Lower lobe of right lung (tissue), 2 donors: ENCODE measurements around the gene AGMO. TPM values are rescaled to one million over a fixed set of nuclear protein-coding genes. Genes with fewer than 3 reads are reported as not detected.

Source experiments
- ATAC-seq, 2 donors: fragments of 200-7000 bp; cut with Tn5 transposase; one replicate each; pipeline ENCODE4 v1.9.1; 2020 to 2022; ENCODE audit warnings: mild to moderate bottlenecking in 2 of 2, moderate library complexity in 2 of 2
- DNase-seq: peaks from one replicate; pipeline ENCODE4 v3.0.0-alpha.2; 2020
- H3K27ac ChIP-seq: fragments of 200-600 bp; one replicate; pipeline ENCODE4 v1.8.0; 2022
- H3K27me3 ChIP-seq: fragments of 200-600 bp; one replicate; pipeline ENCODE4 v1.8.0; 2022; ENCODE audit warnings: low read depth
- H3K36me3 ChIP-seq: fragments of 200-600 bp; one replicate; pipeline ENCODE4 v1.8.0; 2022; ENCODE audit warnings: mild to moderate bottlenecking
- H3K4me1 ChIP-seq: fragments of 200-600 bp; one replicate; pipeline ENCODE4 v1.8.0; 2022
- H3K4me3 ChIP-seq: fragments of 200-600 bp; one replicate; pipeline ENCODE4 v1.8.0; 2022; ENCODE audit warnings: mild to moderate bottlenecking
- H3K9me3 ChIP-seq: fragments of 200-600 bp; one replicate; pipeline ENCODE4 v1.8.0; 2022
- CTCF ChIP-seq: fragments of 200-600 bp; IDR thresholded peaks from one replicate; pipeline ENCODE4 v1.8.0; 2022; ENCODE audit warnings: antibody characterized with exemption, mild to moderate bottlenecking
- intact Hi-C: fragments of 100-400 bp; cut with DNase I; formaldehyde crosslinking; loops from one replicate; pipeline ENCODE4 v1.11.0; 2022
- total RNA-seq: library from RNA; stranded (reverse); fragmentation: NEBNext Ultra II Directional; extraction: Animal tissue kit (Norgen Biotek cat#: 25700); gene quantifications from one replicate; pipeline ENCODE4 v1.2.1, GENCODE V29; 2021
- donor health status: DM: no; HTN: yes; CAD: no; lungs with severe emphysema.

Gene AGMO
- total RNA-seq, 1 donor from 2014 or later: not detected

- ATAC-seq (no peak), DNase-seq (no peak)
- no peak overlapping the region for H3K27ac ChIP-seq
- no peaks in the 10 kb centered on the region for H3K4me1 ChIP-seq
- TF ChIP-seq CTCF: no peak
- no peaks in the 10 kb centered on the region for H3K27me3 ChIP-seq
- intact Hi-C loops: no loop called here
- H3K4me3 ChIP-seq: no peak overlapping the region
- H3K9me3 ChIP-seq: no peaks in the 10 kb centered on the region
- no peaks in the 10 kb centered on the region for H3K36me3 ChIP-seq
Observed at GRCh38 chr7:15336146-15336545, 225.7 kb downstream of the AGMO start.

DNA sequence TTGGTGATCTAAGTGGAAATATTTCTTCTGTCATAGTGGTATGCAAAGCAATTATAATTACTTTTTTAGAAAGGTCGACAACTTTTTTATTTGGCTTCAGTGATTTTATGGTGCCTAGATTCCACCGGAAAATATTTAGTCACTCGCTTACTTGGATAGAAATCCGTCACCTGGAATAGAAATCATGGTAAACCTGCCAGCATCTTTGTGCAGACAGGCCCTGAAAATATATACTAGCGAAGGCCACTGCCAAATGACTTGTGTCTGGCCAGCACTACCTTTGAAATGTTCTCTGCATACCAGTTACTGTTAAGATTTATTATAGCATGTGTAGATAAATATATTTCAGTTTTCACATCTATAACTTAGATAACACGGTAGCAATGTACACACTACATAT lies 226.4 kb downstream of the AGMO start:
- Histone ChIP-seq H3K9me3 (no peaks in the 10 kb centered on the region), H3K4me3 (no peak overlapping the region), H3K4me1 (no peaks in the 10 kb centered on the region), H3K27me3 (no peaks in the 10 kb centered on the region), H3K36me3 (no peaks in the 10 kb centered on the region), H3K27ac (no peak overlapping the region)
- no peak for DNase-seq
- intact Hi-C loops: no loop called here
- no peak for TF ChIP-seq CTCF
- no peak for ATAC-seq

GRCh38 chr7:15334536-15335263 lies 227.1 kb downstream of the AGMO start:
- DNase-seq (no peak), ATAC-seq (no peak)
- H3K4me3 ChIP-seq: no peak overlapping the region
- no peak overlapping the region for H3K27ac ChIP-seq
- H3K4me1 ChIP-seq: no peaks in the 10 kb centered on the region
- TF ChIP-seq CTCF: no peak
- H3K27me3 ChIP-seq: no peaks in the 10 kb centered on the region
- no peaks in the 10 kb centered on the region for H3K9me3 ChIP-seq
- H3K36me3 ChIP-seq: no peaks in the 10 kb centered on the region
- intact Hi-C loops: no loop called here

DNA sequence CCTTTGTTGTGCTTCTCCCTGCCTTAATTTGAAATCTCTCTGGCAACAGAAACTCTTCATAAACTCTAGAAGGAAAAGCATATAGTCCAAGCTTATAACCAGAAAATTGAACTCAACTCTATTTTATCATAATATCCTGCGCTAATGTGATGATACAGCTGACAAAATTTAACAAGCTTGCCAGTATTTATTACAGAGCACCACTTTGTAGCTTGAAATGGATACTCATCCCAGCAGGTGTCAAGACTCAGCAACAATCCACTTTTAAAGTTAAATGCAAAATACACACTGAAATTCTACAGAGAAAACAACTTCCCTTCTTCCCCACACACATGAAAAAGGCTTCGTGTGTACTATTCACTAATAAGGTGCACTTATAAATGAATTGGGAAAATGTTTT lies 228.9 kb downstream of the AGMO start:
- no peak for TF ChIP-seq CTCF
- Histone ChIP-seq H3K27ac (no peak overlapping the region), H3K9me3 (no peaks in the 10 kb centered on the region), H3K27me3 (no peaks in the 10 kb centered on the region), H3K4me1 (no peaks in the 10 kb centered on the region), H3K4me3 (no peak overlapping the region), H3K36me3 (no peaks in the 10 kb centered on the region)
- no peak for ATAC-seq
- DNase-seq: no peak
- intact Hi-C loops: no loop called here

DNA sequence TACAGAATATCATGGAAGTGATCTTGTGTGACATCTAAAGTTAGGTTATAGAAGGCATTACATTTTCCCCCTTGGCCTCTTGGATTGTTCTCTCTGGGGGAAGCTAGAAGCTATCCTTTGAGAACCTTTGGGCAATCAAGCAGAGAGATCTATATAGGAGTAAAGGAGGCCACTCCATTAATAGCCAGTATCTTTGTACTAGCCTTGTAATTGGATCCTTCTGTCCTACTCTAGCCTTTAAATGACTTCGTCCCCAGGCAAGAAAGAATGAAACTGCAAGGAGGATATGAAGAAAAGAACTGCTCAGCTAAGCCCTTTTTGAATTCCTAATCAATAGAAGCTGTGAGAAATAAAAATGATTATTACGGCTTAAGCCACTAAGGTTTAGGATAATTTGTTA lies 230.9 kb downstream of the AGMO start:
- no peak for ATAC-seq
- Histone ChIP-seq H3K27me3 (no peaks in the 10 kb centered on the region), H3K36me3 (no peaks in the 10 kb centered on the region), H3K9me3 (no peaks in the 10 kb centered on the region), H3K4me1 (no peaks in the 10 kb centered on the region), H3K4me3 (no peak overlapping the region), H3K27ac (no peak overlapping the region)
- DNase-seq: no peak
- TF ChIP-seq CTCF: no peak
- intact Hi-C loops: no loop called here
